ENCODE data around the gene CD180.

The CD180 gene

DNA sequence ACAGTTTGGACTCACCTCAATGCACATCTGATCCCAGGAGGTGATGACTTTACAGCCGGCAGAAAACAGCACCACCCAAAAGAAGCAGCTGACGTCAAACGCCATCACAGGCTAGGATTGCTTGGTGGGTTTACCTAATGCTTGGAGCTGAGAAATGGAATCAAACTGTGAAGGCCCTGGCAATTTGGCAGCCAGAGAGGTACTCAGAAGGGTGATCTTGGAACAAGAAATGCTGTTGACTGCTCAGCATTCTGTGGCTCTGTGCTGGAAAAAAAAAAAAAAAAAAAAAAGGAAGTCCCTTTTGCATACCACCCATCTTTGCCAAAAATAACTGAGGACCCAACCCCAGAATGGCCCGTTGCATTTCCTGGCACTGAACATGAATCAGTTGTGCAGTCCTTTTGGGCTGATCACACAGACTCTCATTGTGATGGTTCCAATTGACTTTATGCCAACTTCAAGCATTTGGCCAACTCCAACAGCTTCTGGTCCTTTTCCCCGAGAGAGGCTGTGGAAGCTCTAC, at the start of gene CD180:
Gene CD180, minus strand, starts transcription at position 263 of the 523 bp plus-strand sequence. Its CDS starts 158 bp downstream, at position 105.
- DNase-seq (ENCODE audit: low spot score): no peak

DNA sequence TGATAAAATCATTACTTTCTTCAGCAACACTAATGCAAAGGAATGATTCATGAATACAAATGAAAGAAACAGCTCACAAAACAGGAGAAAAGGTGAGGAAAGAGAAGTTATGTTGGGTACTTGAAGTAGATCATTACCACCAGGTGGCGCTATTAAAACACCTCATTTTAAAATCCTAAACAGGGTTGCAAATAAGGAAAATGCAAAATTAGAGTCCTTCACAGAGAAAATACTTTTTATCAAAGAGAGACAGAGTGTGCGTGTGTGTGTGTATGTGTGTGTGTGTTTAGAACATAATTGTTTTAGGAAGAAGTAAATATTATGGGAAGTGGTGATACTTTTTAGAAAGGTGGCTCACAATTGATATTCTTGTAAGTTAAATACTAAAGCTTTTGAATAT, 49.5 kb upstream of the CD180 start:
- DNase-seq (ENCODE audit: low spot score): peak; percentile 63

DNA sequence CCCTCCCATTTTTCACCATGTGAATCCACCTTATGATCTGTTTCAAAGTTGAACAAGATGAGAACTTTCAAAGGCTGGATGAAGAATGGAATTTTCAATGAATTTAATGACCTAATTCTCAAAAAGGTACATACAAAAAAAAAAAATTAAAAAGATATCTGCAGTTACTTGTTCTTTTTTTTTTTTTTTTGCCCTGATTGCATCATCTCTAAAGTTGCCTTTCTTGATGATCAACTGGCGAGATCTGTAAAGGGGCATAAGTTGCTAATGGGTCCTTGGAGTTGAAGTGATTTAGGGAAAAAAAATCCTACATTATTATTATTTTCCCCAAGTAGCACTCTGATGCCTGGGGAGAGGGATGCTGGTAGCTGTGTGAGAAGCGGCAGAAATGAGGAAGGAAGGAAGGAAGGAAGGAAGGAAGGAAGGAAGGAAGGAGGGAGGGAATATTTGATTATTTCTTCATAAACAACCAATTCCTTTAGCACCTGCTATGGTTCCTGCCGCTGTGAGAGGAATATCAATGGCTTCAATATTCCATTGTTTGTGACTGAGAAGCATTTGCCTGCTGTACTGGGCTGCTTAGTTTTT, 48.8 kb upstream of the CD180 start:
- DNase-seq (ENCODE audit: low spot score): no peak

DNA sequence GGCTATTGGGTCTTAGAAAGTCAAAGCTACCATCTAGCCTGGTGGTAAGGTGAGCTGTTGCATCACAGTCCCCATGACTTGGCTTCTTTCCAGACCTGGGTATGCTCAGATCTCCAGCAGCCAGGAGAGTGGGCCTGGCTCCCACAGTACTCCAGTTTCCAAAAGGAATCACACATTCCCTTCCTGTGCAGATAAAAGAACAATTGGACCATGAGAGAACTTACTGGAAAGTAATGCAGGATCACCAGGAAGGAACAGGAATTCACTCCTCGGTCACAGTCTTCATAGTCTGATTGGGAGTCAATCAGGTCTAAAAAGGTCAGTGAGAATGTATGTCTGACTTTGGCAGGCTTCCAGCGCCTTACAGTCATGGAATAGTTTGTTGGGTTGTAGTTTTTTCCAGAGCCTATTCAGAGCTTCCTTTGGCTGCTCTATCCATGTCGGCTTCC, 47.8 kb upstream of the CD180 start:
- no peak for DNase-seq (ENCODE audit: low spot score)

DNA sequence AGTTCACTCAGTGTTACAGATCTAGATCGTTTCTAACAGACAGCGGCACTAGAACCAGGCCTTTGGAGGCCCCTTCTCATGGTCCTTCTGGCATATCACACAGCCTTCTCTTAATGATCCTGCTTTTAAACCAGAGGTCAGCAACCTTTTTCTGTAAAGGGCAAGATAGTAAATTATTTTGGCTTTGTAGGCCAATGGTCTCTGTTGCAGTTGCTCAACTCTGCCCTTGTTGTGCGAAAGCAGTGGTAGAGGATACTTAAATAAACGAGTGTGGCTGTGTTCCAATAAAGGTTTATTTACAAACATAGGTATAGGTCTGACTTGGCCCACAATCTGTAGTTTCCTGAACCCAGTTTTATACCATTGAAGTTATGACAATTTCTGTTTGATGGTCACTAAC, 47.3 kb upstream of the CD180 start:
- no peak for DNase-seq (ENCODE audit: low spot score)

DNA sequence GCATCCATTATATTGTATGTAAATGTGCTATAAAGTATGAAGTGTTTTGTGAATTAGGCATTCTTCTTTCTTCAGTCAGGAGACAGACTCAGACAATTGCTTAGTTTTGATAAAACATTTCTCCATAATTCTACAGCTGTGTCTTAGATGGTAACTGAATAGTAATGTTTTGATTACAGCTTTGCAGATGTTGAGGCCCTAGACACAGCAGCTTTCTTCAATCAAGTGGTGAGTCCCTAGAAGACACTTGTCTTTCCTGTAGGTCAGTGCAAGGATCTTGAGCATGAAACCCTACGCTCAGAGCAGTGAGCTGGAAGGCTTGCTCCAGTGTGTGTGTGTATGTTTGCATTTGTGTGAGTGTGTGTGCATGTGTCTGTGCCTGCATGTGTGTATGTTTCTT, 46.8 kb upstream of the CD180 start:
- no peak for DNase-seq (ENCODE audit: low spot score)

DNA sequence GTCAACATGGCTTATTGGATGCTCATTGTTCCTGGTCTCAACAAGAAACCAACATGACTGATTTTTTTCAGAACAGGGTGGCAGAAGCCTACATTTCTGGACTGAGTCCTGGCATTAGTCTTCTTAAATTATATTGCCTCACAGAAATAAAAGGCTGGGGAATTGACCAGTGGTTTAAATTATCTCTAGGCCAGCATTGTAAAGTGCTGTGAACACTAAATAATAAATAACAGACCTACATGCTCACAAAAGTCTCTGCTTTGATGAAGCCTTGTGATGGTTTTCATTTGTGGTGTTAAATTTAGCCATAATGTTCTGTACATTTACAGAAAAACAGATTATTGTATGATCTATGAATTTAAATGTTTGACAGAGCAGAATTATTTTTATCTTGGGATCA, 44.7 kb upstream of the CD180 start:
- no peak for DNase-seq (ENCODE audit: low spot score)

DNA sequence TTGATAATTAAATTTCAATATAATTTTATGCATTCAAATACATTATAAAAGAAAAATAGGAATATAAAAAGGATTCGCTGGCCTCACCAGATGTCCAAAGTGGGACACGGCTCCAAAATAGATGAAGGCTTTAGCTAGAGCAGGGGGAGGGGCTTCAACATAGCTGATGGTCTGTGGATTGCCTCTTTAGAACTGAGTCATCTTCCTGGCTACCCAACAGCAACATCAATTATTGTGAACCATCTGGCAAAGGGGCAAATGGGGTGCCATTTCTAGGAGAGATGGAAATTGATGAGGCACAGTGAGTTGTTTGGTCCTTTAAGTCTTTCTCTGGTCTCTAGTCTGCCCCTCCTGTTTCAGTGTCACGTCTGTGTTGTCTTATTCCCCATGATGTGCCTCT, 44.2 kb upstream of the CD180 start:
- no peak for DNase-seq (ENCODE audit: low spot score)

DNA sequence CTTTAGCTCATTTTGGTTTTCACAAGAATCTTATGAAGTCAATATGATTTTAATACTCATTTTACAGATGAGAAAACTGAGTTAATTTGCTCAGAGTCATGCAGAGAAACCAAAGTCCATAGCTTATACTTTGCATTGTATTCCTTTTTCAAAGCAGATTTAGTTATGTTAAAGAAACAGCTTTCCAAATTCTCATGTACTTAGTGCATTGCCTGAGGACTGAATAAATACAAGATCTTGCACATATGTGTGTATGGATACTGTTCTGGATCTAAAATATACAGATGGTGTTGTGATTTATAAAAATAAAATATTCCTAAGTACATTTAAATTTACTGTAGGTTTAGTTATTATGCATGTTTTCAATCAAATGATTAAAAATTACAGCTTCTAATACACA, 43.5 kb upstream of the CD180 start:
- no peak for DNase-seq (ENCODE audit: low spot score)

DNA sequence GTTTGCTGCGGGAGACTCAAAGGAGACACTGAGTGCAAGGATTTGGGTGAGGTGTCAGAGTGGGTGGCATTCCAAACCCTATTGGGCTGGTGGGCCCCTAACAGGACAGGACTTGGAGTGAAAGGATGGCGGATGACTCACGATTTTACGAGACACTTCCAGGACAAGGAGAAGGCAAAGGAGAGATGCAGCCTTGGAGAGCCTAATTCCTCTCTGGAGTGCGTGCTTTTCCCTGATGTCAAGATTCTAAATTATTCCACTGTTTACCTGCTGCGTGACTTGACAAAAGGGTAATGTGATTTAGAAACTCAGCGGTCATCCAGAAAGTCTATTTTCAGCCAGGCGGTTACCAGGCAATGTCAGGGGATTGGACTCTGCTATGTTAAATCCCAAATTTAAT, 41.6 kb upstream of the CD180 start:
- DNase-seq (ENCODE audit: low spot score): no peak

DNA sequence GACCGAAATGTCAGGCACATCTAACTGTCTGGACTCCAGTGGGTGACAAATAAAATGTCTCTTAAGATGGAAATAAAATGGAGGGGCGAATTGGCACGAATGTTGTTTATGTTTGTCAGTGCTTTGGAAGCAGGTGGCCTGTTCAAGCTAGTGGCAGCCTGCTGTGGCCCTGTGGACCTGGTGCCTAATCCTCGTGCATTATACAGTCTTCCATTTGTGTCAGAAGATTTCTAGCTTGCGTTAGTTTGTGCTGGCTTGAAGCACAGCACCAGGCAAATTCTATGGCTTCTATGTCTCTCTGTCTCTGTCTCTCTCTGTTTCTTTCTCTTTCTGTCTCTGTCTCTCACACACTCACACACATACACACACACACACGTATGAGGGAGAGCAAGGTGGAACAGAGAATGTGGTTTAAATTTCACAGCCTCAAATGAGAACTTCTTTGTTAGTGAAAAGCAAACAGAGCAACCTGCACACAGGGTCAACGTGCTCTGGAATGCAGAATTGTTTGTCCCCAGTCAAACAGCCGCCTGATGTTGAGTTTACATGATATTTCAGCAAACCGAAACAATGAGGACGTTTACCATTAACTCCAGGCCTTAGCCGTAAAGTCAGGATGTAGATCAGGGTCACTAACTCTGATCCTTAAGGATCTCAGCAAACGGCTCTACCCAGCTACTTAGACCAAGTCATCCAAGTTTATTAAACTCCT, 39.0 kb upstream of the CD180 start:
- DNase-seq (ENCODE audit: low spot score): no peak

DNA sequence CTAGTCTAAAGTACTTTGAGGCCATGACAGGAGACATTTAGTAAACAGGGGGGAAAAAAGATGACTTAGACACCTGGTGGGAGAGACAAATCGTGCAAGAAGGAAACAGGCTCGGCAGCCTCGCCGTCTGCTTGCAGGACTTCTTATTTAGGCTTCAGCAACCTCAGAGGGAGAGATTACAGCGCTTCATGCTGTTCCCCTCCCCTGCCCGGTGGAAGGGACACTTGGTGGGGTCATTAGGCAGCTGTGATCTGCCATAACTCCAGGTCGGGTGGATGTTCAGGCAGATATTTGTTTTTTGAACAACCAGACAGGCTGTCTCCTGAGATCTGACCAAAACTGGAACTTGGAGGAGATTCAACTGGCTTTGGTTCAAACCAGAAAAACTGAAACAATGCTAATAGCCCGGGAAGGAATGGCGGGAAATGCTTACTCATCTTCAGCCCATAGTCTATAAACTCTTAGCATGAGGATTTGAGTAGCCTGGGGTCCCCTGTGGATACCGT, 38.1 kb upstream of the CD180 start:
- DNase-seq (ENCODE audit: low spot score): no peak

DNA sequence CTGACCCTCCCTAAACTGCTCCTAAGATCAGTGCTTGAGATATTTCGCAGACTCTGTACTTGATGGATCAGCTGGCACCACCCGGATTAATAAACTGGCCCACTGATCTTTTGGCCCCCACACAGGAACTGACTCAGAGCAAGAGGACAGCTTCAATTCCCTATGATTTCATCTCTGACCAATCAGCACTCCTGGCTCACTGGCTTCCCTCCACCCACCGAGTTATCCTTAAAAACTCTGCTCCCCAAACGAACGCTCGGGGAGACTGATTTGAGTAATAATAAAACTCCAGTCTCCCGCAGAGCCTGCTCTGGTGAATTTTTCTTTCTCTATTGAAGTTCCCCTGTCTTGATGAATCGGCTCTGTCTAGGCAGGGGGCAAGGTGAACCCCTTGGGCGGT, 36.5 kb upstream of the CD180 start:
- DNase-seq (ENCODE audit: low spot score): no peak

DNA sequence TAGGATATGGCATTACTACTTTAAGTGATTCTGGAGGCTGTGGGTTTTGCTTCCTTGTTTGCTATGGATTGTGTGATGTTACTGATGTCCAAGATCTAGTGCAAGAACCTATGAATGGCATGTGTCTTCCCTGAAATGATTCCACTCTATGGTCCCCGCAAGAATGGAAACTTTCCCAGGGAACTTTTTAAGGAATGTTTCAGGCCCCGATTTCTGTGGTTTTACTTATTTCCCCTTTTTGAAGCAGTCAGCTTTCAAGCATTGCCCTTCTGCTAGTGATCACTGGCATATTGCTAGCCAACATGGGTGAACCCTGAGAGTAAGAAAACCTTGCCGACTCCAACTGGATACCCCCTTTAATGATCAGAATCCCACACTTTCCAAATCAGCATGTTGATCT, 26.6 kb upstream of the CD180 start:
- DNase-seq (ENCODE audit: low spot score): no peak

DNA sequence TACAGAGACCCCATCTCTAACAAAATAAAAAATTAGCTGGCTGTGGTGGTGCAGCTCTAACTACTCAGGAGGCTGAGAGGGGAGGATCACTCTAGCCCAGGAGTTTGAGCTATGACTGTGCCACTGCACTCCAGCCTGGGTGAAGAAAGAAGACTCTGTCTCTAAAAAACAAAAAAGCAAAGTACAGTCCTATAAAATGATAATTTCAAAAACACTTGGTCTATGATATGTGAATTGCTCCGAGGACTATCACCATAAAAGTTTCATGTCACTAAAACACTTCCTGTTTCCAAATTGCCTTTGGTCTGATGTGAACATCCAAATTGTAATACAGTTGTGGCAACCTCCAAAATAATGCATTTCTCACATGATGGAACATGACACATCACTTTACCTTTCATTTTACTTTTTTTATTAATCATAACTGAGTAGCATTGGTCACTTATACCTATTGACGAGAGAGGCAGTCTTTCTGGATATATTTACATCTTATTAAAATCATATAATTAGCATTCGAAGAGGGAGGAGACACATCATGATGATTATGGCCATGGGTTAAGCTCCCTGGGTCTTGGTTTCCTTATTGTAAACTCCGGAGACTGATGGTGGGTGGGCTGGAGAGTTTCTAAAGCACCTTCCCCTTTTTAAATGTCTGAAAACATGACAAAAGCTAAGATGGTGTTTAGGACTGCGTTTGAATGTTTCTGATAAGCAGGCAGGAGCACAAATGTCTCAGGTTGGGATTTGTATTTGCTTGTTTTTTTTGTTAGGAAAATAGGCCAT, 25.8 kb upstream of the CD180 start:
- DNase-seq (ENCODE audit: low spot score): no peak

DNA sequence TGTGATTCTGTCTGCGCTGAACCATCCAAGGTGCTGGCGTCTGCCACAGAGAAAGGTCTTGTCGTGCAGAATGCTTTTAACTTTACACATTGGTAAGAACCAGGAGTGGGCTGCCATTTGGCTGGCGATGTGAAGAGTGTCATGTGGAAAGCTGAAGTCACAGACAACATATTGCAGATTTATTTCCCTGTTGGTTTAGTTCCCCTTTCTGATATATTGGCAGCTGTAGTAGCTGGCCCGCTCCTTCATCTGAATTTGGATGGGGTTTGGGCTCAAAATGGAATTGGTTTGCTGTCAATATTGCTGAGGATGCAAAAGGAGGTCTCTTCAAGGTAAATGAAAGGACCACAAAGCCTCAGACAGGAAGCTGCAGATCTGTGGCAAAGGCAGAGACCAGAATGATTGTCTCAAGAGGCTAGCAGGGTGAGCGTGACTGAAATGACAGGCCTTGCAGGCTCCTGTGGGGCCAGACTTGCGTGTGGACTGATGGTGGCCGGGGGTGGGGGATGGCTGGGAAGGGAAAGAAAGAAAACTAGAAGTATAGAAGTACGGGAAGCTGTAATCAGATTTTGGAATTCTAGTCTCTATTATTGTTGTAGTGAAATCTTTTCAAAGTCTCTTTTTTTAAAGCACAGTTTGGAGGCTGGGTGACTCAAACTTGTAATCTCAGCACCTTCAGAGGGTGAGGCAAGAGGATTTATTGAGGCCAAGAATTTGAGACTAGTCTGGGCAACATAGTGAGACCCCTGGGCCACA, 25.1 kb upstream of the CD180 start:
- DNase-seq (ENCODE audit: low spot score): peak; percentile 79

DNA sequence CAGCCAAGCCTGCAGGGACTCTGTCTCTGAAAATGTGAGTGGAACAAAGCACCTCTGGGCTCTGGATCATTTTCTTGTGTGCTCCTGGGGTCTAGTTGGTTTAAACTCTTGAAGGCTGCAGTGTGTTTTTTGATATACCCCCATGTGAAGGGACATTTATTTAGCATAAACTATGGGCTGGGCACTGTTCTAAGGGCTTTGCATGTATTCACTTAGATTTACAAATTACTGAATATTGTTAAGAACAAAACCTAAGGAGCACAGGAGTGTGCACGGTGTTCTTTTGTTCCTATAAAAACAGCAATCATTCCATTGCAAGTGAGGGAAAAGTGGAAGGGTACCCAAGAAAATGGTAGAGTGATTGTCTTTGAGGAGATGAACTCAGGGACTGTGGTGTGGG, 20.0 kb upstream of the CD180 start:
- DNase-seq (ENCODE audit: low spot score): no peak

DNA sequence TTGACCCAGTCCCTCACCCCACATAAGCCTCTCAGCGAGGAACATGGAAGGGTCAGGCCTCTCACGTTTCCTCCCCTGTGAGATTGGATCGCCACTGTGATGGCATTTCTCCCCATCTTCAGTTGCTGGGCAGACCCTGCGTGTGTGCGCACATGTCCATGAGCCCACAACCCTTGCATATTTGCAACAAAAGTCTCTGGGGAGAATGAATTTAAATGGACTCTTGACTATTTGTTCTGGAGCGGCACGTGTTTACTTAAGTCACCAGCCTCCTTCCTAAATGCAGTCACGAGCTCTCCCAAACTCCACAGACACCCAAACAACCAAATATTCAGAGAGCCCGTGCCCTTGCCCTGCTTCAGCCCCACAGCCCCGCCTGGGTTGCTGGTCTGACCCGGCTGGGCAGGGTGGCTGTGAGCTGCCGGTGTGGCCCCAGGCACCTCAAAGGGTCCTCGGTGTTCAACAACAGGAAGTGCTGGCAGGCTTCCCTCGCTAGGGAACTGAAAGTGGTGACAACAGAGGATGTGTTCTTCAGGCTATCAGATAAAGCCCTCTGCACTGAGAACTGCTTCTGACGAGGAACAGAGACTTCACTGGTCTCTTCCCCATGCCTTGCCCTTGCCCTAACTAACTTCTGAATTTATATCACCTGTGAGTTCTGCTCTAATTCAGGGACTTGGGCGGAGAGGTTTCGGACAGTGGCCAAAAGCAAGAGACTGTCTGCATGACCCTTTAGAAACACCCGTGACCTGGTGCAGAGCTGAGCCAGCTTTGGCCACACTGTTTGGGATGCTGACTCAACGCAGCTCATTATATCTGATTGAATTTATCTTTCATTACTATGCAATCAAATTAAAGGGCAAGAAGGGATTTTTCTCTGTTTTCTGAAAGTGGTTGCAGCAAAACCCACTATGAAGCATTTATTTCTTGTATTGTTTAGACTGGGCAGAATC, 19.2 kb upstream of the CD180 start:
- DNase-seq (ENCODE audit: low spot score): peak; percentile 80

DNA sequence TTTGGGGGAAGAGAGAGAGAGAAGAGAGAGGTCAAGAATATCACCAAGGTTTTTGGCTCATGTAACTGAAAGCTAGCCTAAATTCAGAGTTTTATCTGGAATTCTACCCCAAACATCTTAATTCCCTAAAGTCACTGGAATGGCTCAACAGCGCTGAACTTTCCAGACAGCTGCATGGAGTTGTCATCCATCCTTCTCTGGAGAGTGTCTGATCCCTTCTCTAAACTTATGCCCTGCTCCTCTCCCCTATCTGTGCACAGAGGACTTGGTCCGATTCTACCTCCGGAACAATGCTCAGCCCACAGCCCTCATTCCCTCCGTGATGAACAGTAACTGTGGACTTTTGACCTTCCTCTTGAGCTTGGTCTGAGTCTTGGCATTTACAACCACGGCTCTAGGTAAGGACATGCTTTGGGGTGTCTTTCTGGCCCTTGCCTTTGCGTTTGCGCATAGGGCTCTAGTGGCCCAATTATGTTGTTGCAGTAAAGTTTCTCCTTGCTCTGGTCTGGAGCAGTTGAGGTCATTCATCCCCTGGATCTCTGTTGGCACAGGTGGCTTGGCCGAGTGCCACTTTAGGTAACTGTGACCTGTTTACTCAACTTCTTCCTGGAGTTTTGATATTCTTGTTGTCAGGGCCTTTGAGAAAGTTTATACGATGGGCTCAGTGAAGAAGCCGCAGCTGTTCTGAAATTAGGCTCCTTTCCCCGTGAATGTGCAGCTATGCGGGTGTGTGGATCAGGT, 18.3 kb upstream of the CD180 start:
- no peak for DNase-seq (ENCODE audit: low spot score)

DNA sequence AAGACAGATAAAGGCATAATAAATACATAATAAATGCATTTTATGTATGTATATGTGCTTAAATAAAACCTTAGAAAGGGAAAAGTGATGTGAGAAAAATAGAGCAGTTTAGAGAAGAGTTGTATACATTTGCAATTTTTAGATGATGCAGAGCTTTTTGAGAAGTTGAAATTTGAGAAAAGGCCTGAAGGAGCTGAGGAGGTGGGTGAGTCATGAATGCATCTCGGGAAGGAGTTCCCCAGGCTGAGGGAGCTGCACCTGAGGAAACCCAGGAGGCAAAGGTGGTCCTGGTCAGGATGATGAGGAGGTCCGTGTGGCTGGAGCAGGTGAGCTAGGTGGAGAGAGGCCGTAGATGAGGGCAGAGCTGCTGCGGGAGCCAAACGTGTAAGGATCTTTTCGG, 17.4 kb upstream of the CD180 start:
- DNase-seq (ENCODE audit: low spot score): no peak

All from activated CD4-positive, alpha-beta T cell treated with anti-CD3 and anti-CD28 coated beads, Interleukin-2, Interleukin-4, amounts not matched to agents 100 ng/mL and 50 ng/mL, durations not matched to agents 16 hours and 8 hours (primary cell).